ENCODE measurements around the gene CNIH3.

DNA sequence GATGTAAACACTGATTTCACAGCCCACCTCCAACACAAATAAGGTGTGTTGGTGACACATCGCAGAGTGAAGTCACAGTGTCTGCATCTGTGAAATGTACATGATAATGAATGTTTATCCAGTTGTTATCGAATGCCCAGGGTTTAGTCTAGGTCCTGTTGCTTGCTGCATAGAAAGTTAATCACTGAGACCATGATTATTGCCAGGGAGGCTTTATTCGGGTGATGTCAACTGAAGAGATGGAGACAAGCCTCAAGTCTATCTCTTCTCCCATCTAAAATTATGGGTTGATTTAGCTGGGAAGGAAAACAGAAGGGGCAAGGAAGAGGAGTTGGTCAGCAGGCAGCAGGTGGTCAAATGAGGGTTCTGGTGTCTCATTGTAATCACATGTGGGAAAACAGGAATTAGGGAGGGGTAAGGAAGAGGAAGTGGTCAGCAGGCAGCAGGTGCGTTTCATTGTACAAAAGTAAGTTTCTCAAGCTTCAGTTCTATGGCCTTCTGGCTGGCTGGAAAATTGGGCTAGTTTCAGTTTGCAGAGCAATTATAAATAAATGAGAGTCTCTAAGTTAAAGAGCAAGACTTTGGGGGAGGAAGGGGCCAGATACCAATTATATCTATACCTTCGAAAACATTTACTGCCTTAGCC is 167.0 kb downstream of the CNIH3 start:
- TF ChIP-seq, protein P1, sequence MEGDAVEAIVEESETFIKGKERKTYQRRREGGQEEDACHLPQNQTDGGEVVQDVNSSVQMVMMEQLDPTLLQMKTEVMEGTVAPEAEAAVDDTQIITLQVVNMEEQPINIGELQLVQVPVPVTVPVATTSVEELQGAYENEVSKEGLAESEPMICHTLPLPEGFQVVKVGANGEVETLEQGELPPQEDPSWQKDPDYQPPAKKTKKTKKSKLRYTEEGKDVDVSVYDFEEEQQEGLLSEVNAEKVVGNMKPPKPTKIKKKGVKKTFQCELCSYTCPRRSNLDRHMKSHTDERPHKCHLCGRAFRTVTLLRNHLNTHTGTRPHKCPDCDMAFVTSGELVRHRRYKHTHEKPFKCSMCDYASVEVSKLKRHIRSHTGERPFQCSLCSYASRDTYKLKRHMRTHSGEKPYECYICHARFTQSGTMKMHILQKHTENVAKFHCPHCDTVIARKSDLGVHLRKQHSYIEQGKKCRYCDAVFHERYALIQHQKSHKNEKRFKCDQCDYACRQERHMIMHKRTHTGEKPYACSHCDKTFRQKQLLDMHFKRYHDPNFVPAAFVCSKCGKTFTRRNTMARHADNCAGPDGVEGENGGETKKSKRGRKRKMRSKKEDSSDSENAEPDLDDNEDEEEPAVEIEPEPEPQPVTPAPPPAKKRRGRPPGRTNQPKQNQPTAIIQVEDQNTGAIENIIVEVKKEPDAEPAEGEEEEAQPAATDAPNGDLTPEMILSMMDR (IDR thresholded peaks at IDR 0.05; ENCODE audit: low read depth, low read length), result no peak
- TF ChIP-seq, protein P2, sequence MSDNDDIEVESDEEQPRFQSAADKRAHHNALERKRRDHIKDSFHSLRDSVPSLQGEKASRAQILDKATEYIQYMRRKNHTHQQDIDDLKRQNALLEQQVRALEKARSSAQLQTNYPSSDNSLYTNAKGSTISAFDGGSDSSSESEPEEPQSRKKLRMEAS (IDR thresholded peaks at IDR 0.05; ENCODE audit: low read depth, low read length), result peak; percentile 66; the same call in 1 of the 2 replicates
- TF ChIP-seq MYC (IDR thresholded peaks at IDR 0.05; ENCODE audit: low read depth, low read length), result peak; percentile 33
